Islet precursor cell (in vitro differentiated cells): Measurements from ENCODE around the gene HAUS3.

Experiments
- DNase-seq: peaks from one replicate; pipeline ENCODE4 v3.0.0-alpha.2; 2018

The HAUS3 gene

GRCh38 chr4:2241410-2242353, at the start of gene HAUS3, which contains the start of gene POLN:
Gene HAUS3, minus strand, starts transcription at chr4:2242121. Its CDS starts 1,175 bp downstream, at chr4:2240946.
Gene POLN, minus strand, starts transcription at chr4:2242121. Its CDS starts 12,890 bp downstream, at chr4:2229231.
- peak; percentile 99 for DNase-seq

GRCh38 chr4:2290974-2291704, 49.2 kb upstream of the HAUS3 start:
- DNase-seq: no peak

- DNase-seq: no peak
Observed at GRCh38 chr4:2290488-2290887, 48.6 kb upstream of the HAUS3 start.

- DNase-seq: no peak
Observed at GRCh38 chr4:2289955-2290333, 48.0 kb upstream of the HAUS3 start.

GRCh38 chr4:2289311-2289954, 47.5 kb upstream of the HAUS3 start:
- no peak for DNase-seq

- DNase-seq: no peak
Observed at GRCh38 chr4:2288051-2288541, 46.2 kb upstream of the HAUS3 start.

- no peak for DNase-seq
Observed at GRCh38 chr4:2287594-2287915, 45.6 kb upstream of the HAUS3 start.

- no peak for DNase-seq
Observed at GRCh38 chr4:2286904-2287593, 45.1 kb upstream of the HAUS3 start.

GRCh38 chr4:2285613-2286381, 43.9 kb upstream of the HAUS3 start:
- no peak for DNase-seq

- DNase-seq: peak; percentile 81
Observed at GRCh38 chr4:2284934-2285612, 43.2 kb upstream of the HAUS3 start.

- DNase-seq: no peak
Observed at GRCh38 chr4:2284161-2284933, 42.4 kb upstream of the HAUS3 start.

- DNase-seq: no peak
Observed at GRCh38 chr4:2283199-2283711, 41.3 kb upstream of the HAUS3 start.

- DNase-seq: no peak
Observed at GRCh38 chr4:2281575-2282343, 39.8 kb upstream of the HAUS3 start.

- no peak for DNase-seq
Observed at GRCh38 chr4:2280531-2281300, 38.8 kb upstream of the HAUS3 start.

- DNase-seq: no peak
Observed at GRCh38 chr4:2277956-2278355, 36.0 kb upstream of the HAUS3 start.

GRCh38 chr4:2276581-2277325, 34.8 kb upstream of the HAUS3 start:
- no peak for DNase-seq

GRCh38 chr4:2275546-2276251, 33.8 kb upstream of the HAUS3 start:
- no peak for DNase-seq
